OCI-LY1 (cell line): Measurements from ENCODE around the gene TMEM38A.
"Not testable (repeated sequence)": the region's sequence is repeated elsewhere in the genome, so short reads cannot be mapped to it uniquely, and the experiment has no call there.

ENCODE experiments used
- H2AFZ ChIP-seq: fragments of 200-600 bp; sonication (generic), shearing (Covaris generic); 2 replicates; pipeline ENCODE4 v1.6.0; 2014; ENCODE audit warnings: antibody characterized with exemption, mild to moderate bottlenecking, low read length
- H3F3A ChIP-seq: fragments of 200-600 bp; sonication (generic), shearing (Covaris generic); 2 replicates; pipeline ENCODE4 v1.6.0; 2014; ENCODE audit warnings: mild to moderate bottlenecking, antibody characterized with exemption, low read length, moderate library complexity; ENCODE audit not compliant: insufficient read depth
- H3K27ac ChIP-seq: fragments of 200-600 bp; sonication (generic); 2 replicates; pipeline ENCODE4 v1.5.1; 2014; ENCODE audit warnings: low read length, mixed run types, mild to moderate bottlenecking, low read depth; ENCODE audit not compliant: poor library complexity, severe bottlenecking
- H3K27me3 ChIP-seq: fragments of 200-600 bp; sonication (generic); 2 replicates; pipeline ENCODE4 v1.6.0; 2014; ENCODE audit warnings: antibody characterized with exemption, mild to moderate bottlenecking, low read length, moderate library complexity; ENCODE audit not compliant: insufficient read depth
- H3K36me3 ChIP-seq: fragments of 200-600 bp; sonication (generic); 2 replicates; pipeline ENCODE4 v1.6.1; 2014; ENCODE audit warnings: mild to moderate bottlenecking, antibody characterized with exemption, low read length, moderate library complexity, mixed read lengths; ENCODE audit not compliant: insufficient read depth
- H3K4me1 ChIP-seq: fragments of 200-600 bp; sonication (generic); 2 replicates; pipeline ENCODE4 v1.5.1; 2014; ENCODE audit warnings: mild to moderate bottlenecking, low read length, moderate library complexity; ENCODE audit not compliant: insufficient read depth, severe bottlenecking
- H3K4me2 ChIP-seq: fragments of 200-600 bp; sonication (generic), shearing (Covaris generic); 2 replicates; pipeline ENCODE4 v1.6.1; 2014; ENCODE audit warnings: low read length
- H3K4me3 ChIP-seq: fragments of 200-600 bp; sonication (generic); 2 replicates; pipeline ENCODE4 v1.5.1; 2014; ENCODE audit warnings: low read length, low read depth, mild to moderate bottlenecking, mixed read lengths; ENCODE audit not compliant: poor library complexity, severe bottlenecking
- H3K79me2 ChIP-seq: fragments of 200-600 bp; shearing (Covaris generic); 2 replicates; pipeline ENCODE4 v1.6.1; 2016; ENCODE audit warnings: mixed run types, low read length, mixed read lengths; ENCODE audit not compliant: insufficient read depth
- H3K9ac ChIP-seq: fragments of 200-600 bp; sonication (generic), shearing (Covaris generic); 2 replicates; pipeline ENCODE4 v1.6.1; 2014; ENCODE audit warnings: mild to moderate bottlenecking, low read length, mixed read lengths
- H3K9me2 ChIP-seq: fragments of 200-600 bp; sonication (generic), shearing (Covaris generic); 2 replicates; pipeline ENCODE4 v1.6.1; 2014; ENCODE audit warnings: low read depth, mild to moderate bottlenecking, low read length, mixed read lengths
- H3K9me3 ChIP-seq: fragments of 200-600 bp; shearing (Covaris generic); 2 replicates; pipeline ENCODE4 v1.6.1; 2014; ENCODE audit warnings: low read length, mixed read lengths
- H4K20me1 ChIP-seq: fragments of 200-600 bp; sonication (generic), shearing (Covaris generic); 2 replicates; pipeline ENCODE4 v1.6.0; 2016; ENCODE audit warnings: mild to moderate bottlenecking, low read length; ENCODE audit not compliant: insufficient read depth
- EZH2 ChIP-seq: fragments of 200-600 bp; sonication (generic), shearing (Covaris generic); IDR thresholded peaks from 2 replicates; pipeline ENCODE4 v1.8.0; 2017; ENCODE audit warnings: borderline replicate concordance, mixed run types, mild to moderate bottlenecking, antibody characterized with exemption, low read length, moderate library complexity, mixed read lengths
- TF ChIP-seq, protein P1 (sequence below): fragments of 200-600 bp; sonication (generic), shearing (Covaris generic); IDR thresholded peaks from 2 replicates; pipeline ENCODE4 v1.5.1; 2017; ENCODE audit warnings: mild to moderate bottlenecking, antibody characterized with exemption, low read length, moderate library complexity, mixed read lengths

Gene TMEM38A

DNA sequence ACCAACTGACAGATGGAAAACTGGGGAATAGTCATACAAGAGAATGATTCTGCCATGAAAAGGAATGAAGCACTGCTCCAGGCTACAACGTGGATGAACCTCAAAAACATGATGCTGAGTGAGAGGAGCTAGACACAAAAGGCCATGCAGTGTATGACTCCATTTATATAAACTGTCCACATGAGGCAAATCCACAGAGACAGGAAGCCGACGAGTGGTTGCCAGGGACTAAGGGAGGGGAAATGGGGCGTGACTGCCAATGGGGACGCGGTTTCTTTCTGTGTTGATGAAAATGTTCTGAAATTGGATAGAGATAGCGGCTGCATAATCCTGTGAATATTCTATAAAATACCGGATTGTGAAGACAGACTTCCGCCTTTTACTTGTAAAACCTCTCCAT, 11.2 kb upstream of the TMEM38A start:
- H3K36me3 ChIP-seq, result peaks cover 89% of the 10 kb centered on the region
- H3K27ac ChIP-seq, result no peak overlapping the region
- H3K9ac ChIP-seq, result no peak overlapping the region

GRCh38 chr19:16650821-16651220, 10.1 kb upstream of the TMEM38A start:
- TF ChIP-seq, protein P1, sequence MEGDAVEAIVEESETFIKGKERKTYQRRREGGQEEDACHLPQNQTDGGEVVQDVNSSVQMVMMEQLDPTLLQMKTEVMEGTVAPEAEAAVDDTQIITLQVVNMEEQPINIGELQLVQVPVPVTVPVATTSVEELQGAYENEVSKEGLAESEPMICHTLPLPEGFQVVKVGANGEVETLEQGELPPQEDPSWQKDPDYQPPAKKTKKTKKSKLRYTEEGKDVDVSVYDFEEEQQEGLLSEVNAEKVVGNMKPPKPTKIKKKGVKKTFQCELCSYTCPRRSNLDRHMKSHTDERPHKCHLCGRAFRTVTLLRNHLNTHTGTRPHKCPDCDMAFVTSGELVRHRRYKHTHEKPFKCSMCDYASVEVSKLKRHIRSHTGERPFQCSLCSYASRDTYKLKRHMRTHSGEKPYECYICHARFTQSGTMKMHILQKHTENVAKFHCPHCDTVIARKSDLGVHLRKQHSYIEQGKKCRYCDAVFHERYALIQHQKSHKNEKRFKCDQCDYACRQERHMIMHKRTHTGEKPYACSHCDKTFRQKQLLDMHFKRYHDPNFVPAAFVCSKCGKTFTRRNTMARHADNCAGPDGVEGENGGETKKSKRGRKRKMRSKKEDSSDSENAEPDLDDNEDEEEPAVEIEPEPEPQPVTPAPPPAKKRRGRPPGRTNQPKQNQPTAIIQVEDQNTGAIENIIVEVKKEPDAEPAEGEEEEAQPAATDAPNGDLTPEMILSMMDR, result no peak
- TF ChIP-seq EZH2, result no peak
- H2AFZ ChIP-seq, result no peak overlapping the region
- no peak overlapping the region for H3K4me3 ChIP-seq
- H3K9me2 ChIP-seq, result no peaks in the 10 kb centered on the region
- H3K4me1 ChIP-seq, result no peaks in the 10 kb centered on the region
- no peaks in the 10 kb centered on the region for H3F3A ChIP-seq
- H3K27me3 ChIP-seq, result no peaks in the 10 kb centered on the region
- 0 out of 2 replicates have a peak, but pooled peaks cover 3% of the 10 kb centered on the region for H3K79me2 ChIP-seq
- H3K9me3 ChIP-seq, result no peaks in the 10 kb centered on the region
- H4K20me1 ChIP-seq, result no peaks in the 10 kb centered on the region
- H3K9ac ChIP-seq, result no peak overlapping the region
- H3K36me3 ChIP-seq, result peaks cover 87% of the 10 kb centered on the region
- no peak overlapping the region for H3K4me2 ChIP-seq
- no peak overlapping the region for H3K27ac ChIP-seq

More for the DNA sequence above, 11.2 kb upstream of the TMEM38A start:
- Histone ChIP-seq H3K79me2 (0 out of 2 replicates have a peak, but pooled peaks cover 4% of the 10 kb centered on the region), H3K4me1 (no peaks in the 10 kb centered on the region), H3F3A (no peaks in the 10 kb centered on the region), H3K4me3 (no peak overlapping the region), H2AFZ (no peak overlapping the region), H4K20me1 (no peaks in the 10 kb centered on the region), H3K9me2 (no peaks in the 10 kb centered on the region), H3K27me3 (no peaks in the 10 kb centered on the region), H3K9me3 (no peaks in the 10 kb centered on the region), H3K4me2 (no peak overlapping the region)
- TF ChIP-seq, protein P1, result no peak
- no peak for TF ChIP-seq EZH2

GRCh38 chr19:16651421-16652188, 9.3 kb upstream of the TMEM38A start:
- not testable (repeated sequence) for H3K79me2 ChIP-seq, H3K4me2 ChIP-seq, H4K20me1 ChIP-seq, H3K27ac ChIP-seq, H3K9ac ChIP-seq, H3K9me2 ChIP-seq, H3K4me1 ChIP-seq, H3F3A ChIP-seq, H3K9me3 ChIP-seq, H3K4me3 ChIP-seq, H2AFZ ChIP-seq, H3K27me3 ChIP-seq
- peaks cover 87% of the 10 kb centered on the region for H3K36me3 ChIP-seq

DNA sequence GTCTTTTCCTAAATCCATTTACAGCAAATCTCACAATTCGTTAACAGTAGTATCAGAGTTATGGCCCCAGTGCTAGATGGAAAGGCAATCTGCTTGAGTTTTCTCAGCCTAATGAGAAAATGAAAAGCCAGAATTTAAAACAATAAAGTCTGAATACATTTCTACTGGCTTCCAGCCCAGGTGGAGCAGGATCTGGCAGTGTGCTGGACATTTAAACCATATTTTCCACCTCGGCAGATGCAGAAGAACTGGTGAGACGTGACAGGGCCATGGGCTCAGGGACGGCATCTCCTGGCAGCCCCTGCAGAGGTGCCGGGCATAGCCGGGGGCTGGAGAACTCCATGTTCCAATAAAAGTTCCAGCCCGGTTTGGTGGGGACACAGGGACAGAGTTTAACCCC, 8.1 kb upstream of the TMEM38A start:
- no peaks in the 10 kb centered on the region for H3K4me1 ChIP-seq
- H3K36me3 ChIP-seq, result peaks cover 89% of the 10 kb centered on the region
- no peak overlapping the region for H3K27ac ChIP-seq
- H3K4me3 ChIP-seq, result no peak overlapping the region
- no peaks in the 10 kb centered on the region for H4K20me1 ChIP-seq
- no peaks in the 10 kb centered on the region for H3K27me3 ChIP-seq
- H3K9me3 ChIP-seq, result no peaks in the 10 kb centered on the region
- H3K79me2 ChIP-seq, result peaks cover 7% of the 10 kb centered on the region; the same call in 1 of the 2 replicates
- no peak for TF ChIP-seq EZH2
- TF ChIP-seq, protein P1, result no peak
- no peaks in the 10 kb centered on the region for H3K9me2 ChIP-seq
- no peak overlapping the region for H3K4me2 ChIP-seq
- H3K9ac ChIP-seq, result no peak overlapping the region
- H2AFZ ChIP-seq, result no peak overlapping the region
- no peaks in the 10 kb centered on the region for H3F3A ChIP-seq
